Astrocyte of the cerebellum (primary cell): ENCODE results near the gene EPS8.

Source experiments
- DNase-seq: peaks from one replicate; pipeline ENCODE4 v3.0.0-alpha.2; 2011; ENCODE audit warnings: low read depth
- H3K4me3 ChIP-seq: 2 replicates; pipeline ENCODE4 v1.5.1; 2011; ENCODE audit warnings: mild to moderate bottlenecking, low read depth, low read length, moderate library complexity
- in situ Hi-C: cut with HindIII; loops from 2 replicates; pipeline ENCODE4 v1.10.0; 2017; ENCODE audit warnings: low sequenced_read_pairs
- TF ChIP-seq, protein P1 (sequence below): IDR thresholded peaks from 2 replicates; pipeline ENCODE4 v1.5.1; 2012; ENCODE audit warnings: low read length, low read depth, moderate library complexity, mild to moderate bottlenecking; ENCODE audit errors: missing control alignments

EPS8 gene

DNA sequence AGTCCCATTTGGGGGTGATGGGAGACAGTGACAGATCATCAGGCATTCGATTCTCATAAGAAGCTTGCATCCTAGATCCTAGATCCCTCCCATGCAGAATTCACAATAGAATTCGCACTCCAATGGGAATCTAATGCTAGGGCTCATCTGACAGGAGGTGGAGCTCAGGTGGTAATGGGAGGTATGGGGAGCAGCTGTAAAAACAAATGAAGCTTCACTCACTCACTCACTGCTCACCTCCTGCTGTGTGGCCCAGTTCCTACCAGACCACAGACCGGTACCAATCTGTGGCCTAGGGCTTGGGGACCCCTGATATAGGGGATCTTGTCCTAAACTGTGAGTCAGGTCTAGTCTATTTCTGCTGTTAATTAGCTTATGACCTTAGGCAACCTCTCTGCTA, 40.1 kb upstream of the EPS8 start:
- H3K4me3 ChIP-seq = no peak overlapping the region
- in situ Hi-C loops = no loop called here
- no peak for DNase-seq
- TF ChIP-seq, protein P1, sequence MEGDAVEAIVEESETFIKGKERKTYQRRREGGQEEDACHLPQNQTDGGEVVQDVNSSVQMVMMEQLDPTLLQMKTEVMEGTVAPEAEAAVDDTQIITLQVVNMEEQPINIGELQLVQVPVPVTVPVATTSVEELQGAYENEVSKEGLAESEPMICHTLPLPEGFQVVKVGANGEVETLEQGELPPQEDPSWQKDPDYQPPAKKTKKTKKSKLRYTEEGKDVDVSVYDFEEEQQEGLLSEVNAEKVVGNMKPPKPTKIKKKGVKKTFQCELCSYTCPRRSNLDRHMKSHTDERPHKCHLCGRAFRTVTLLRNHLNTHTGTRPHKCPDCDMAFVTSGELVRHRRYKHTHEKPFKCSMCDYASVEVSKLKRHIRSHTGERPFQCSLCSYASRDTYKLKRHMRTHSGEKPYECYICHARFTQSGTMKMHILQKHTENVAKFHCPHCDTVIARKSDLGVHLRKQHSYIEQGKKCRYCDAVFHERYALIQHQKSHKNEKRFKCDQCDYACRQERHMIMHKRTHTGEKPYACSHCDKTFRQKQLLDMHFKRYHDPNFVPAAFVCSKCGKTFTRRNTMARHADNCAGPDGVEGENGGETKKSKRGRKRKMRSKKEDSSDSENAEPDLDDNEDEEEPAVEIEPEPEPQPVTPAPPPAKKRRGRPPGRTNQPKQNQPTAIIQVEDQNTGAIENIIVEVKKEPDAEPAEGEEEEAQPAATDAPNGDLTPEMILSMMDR = no peak

DNA sequence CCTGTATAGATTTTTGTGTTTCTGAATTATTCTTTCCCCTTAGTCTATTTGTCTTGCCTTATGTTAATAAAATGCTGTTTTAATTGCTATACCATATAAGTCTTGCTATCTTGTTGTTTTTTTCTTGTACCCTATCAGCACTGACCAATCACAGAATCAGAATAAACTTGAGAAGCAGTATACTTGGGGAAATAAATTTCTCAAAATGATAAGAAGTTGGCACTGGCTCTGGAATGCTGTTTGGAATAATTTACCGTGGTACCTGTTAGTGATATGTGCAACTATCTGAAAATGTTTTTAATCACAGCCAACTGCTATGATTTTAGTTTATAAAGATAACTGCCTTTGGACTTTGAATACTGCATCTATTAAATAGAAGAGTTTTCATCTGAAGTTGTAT, 37.9 kb upstream of the EPS8 start:
- in situ Hi-C loops = no loop called here
- no peak overlapping the region for H3K4me3 ChIP-seq
- DNase-seq = no peak
- TF ChIP-seq, protein P1 = no peak

DNA sequence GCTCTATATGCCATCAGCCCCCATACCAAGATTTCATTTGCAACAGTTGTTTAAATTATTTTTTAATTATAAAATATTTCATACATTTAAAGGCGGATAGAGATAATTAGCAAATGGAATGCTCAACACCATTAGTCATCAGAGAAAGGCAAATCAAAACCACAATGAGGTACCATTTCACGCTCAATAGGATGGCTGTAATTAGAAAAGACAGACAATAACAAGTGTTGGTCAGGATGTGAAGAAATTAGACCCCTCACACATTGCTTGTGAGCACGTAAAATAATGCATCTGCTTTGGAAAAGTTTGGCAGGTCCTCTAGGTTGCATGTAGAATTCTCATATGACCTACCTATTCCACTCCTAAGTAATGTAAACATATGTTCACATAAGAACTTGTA, 35.3 kb upstream of the EPS8 start:
- no peak for DNase-seq
- in situ Hi-C loops = no loop called here
- TF ChIP-seq, protein P1 = no peak

DNA sequence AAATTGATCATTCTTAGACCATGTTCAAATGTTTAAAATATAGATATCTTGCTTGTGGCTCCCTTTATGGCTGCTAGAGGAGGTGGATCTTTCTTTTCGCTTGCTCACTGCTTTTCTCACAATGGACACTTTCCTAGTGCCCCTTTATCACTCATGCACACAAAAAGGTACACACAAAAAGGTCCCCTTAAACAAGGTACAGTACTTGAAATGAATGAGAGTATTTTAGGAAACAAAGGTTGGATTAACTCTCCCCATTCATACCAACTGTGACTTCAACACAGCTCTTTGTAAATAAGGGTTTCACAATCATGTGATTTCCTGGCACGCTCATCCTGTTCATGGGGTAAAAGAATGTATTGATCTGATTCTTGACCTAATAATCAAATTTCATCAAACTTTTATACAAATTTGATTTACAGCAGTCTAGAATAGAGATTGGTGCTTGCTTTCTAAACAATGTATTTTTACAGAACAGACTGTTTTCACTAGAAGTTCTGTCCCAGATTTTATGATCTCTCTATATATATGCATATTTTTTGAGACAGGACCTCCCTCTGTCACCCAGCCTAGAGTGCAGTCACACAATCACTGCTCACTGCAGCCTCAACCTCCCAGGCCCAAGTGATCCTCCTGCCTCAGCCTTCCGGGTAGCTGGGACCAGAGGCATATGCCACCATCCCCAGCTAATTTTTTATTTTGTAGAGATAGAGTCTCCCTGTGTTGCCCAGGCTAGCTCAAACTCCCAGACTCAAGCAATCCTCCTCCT, 34.4 kb upstream of the EPS8 start:
- no peak for DNase-seq
- TF ChIP-seq, protein P1 = no peak
- no peak overlapping the region for H3K4me3 ChIP-seq
- in situ Hi-C loops = no loop called here

More for the DNA sequence above, 35.3 kb upstream of the EPS8 start:
- H3K4me3 ChIP-seq = no peak overlapping the region

DNA sequence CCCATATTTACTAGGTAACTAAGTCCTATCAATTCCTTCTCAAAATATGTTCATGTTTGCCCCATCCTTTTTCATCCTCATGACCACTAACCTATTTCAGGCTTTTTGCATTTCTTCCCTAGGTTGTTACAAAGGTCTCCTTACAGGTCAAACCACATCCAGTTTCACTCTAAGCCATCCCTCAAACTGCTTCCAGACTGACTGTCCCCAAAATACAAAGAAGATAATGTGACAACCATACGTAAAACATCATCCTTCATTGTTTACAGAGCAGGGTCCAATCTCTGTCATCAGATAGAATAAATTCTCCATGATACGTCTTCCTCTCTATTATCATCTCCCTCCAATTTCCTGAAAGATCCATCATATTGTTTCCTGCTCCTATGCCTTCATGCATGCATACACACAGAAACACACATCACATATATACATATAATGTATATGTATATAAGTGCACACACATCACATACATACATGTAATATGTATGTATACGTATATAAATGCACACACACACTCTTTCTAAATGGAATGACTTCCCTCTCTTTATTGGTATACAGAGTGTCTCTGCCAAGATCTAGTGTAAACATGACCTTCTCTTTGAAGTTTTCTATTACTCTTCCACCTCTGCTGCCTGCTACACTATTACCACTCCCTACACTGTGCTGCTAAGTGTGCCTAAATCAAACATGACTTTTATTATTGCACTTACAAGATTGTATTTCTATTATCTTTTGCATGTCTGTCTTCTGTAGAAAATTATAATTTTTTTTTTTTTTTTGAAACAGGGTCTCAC, 30.7 kb upstream of the EPS8 start:
- TF ChIP-seq, protein P1 = no peak
- no peak overlapping the region for H3K4me3 ChIP-seq
- in situ Hi-C loops = no loop called here

DNA sequence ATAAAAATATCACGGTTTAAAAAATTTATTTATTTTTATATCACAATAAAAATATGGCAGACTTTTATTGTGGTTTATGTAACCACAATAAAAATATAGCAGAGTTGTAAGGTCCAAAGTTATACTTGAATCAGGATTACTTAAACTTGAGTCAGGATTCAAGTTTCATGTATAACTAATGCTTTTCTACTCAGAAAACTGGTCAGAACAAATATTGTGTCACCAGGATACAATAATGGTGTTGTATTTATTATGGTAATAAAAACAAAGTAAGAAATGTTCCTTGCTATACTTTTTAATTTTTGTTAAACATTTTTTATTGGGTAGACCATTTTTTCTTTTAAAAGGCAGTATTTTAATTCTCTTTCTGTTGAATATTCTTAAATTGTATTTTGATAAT, 29.2 kb upstream of the EPS8 start:
- DNase-seq = no peak
- H3K4me3 ChIP-seq = no peak overlapping the region
- TF ChIP-seq, protein P1 = no peak
- in situ Hi-C loops = no loop called here

More for the DNA sequence above, 30.7 kb upstream of the EPS8 start:
- no peak for DNase-seq
